Mucosa of descending colon (tissue), 3 donors: ENCODE data around the gene KDM8. TPM values are rescaled to one million over a fixed set of nuclear protein-coding genes. Genes with fewer than 3 reads are reported as not detected.
A peak's percentile ranks its signal among the peaks of the same experiment; 100 is the strongest.

ENCODE experiments used
- ATAC-seq: fragments of 200-7000 bp; cut with Tn5 transposase; one replicate; pipeline ENCODE4 v1.9.1; 2020; ENCODE audit warnings: mild to moderate bottlenecking, moderate library complexity
- DNase-seq, 3 donors: peaks; one replicate each; pipeline ENCODE4 v3.0.0-alpha.2; 2020
- H3K36me3 ChIP-seq: fragments of 200-600 bp; one replicate; pipeline ENCODE4 v1.8.0; 2021; ENCODE audit warnings: low read depth, mild to moderate bottlenecking
- H3K4me1 ChIP-seq: fragments of 200-600 bp; one replicate; pipeline ENCODE4 v1.8.0; 2021; ENCODE audit warnings: low read depth, mild to moderate bottlenecking
- H3K4me3 ChIP-seq: fragments of 200-600 bp; one replicate; pipeline ENCODE4 v1.8.0; 2021; ENCODE audit warnings: mild to moderate bottlenecking
- H3K9me3 ChIP-seq: fragments of 200-600 bp; one replicate; pipeline ENCODE4 v1.8.0; 2021; ENCODE audit warnings: mild to moderate bottlenecking
- CTCF ChIP-seq: fragments of 200-600 bp; IDR thresholded peaks from one replicate; pipeline ENCODE4 v1.8.0; 2022; ENCODE audit warnings: antibody characterized with exemption, mild to moderate bottlenecking
- intact Hi-C, 2 donors: fragments of 100-400 bp; cut with DNase I in 1 of 2; cut with micrococcal nuclease in 1 of 2; formaldehyde crosslinking; loops; one replicate each; pipeline versions ENCODE4 v1.11.0 to v1.11.1; 2022; cut with DNase I, micrococcal nuclease
- total RNA-seq, 3 donors: library from RNA; stranded (reverse); fragmentation: NEBNext Ultra II Directional in 2 of 3; extraction: Animal tissue kit (Norgen Biotek cat#: 25700) in 2 of 3; gene quantifications; one replicate each; pipeline versions ENCODE4 v1.2.1 to v1.2.4, GENCODE V29; 2021 to 2023
- donor health status: DM: no; HTN: no; CAD: no; lungs with moderate emphysema.
- donor health status: DM: no; HTN: no; CAD: no.
- donor health status: DM: no; HTN: yes; CAD: no.

Gene KDM8
- total RNA-seq, 3 donors from 2014 or later: 8.7 to 12.9 (median 8.9) TPM

DNA sequence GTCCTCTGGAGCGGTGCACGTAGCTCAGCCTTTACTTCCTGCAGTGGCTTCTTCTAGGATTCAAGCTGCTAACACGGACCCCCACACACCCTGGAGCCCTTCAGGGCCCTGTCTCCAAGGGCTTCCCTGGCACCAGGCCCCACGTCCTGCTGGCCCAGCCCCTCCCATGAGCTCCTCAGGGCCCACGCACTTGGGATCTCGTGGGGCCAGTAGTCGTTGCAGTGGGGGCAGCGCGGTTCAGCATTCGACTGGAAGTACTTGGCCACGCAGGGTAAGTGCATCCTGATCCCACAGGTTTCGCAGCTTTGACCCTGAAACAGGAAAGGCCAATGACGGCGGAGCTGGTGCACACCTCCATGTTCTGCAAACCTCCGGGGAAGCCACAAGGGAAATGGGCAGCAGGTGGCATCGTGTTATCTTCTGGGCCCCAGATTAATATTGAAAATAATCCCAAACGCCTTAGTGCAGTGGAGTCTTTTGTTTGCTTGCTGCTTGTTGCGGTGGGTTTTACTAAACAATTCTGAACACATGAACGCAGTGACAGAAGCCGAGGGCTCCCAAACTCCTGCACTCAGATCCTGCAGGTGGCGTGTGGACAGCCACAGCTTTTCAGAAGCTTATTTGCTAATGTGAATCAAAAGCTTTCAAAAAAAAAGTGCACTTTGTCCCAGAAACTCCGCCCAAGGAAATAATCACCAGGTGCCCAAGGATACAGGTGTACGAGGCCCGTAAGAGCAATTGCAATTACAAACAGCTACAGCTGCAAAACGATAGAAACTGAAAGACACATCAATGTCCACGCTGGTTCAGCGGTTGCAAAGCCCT is 22.4 kb downstream of the KDM8 start:
- DNase-seq: peak; percentile 53 to 75 (median 64)
- Histone ChIP-seq H3K4me1 (peaks cover 45% of the 10 kb centered on the region), H3K4me3 (no peak overlapping the region), H3K9me3 (no peaks in the 10 kb centered on the region), H3K36me3 (no peaks in the 10 kb centered on the region)
- TF ChIP-seq CTCF: no peak
- intact Hi-C loops: no loop called here
- ATAC-seq: peak; percentile 68

GRCh38 chr16:27226476-27226875 is 23.1 kb downstream of the KDM8 start:
- Histone ChIP-seq H3K4me3 (no peak overlapping the region), H3K36me3 (no peaks in the 10 kb centered on the region), H3K4me1 (peaks cover 50% of the 10 kb centered on the region), H3K9me3 (no peaks in the 10 kb centered on the region)
- peak; percentile 35 for ATAC-seq
- DNase-seq: peak in 2 of 3 donors; percentile 74 to 82
- intact Hi-C loops: no loop called here
- TF ChIP-seq CTCF: no peak

DNA sequence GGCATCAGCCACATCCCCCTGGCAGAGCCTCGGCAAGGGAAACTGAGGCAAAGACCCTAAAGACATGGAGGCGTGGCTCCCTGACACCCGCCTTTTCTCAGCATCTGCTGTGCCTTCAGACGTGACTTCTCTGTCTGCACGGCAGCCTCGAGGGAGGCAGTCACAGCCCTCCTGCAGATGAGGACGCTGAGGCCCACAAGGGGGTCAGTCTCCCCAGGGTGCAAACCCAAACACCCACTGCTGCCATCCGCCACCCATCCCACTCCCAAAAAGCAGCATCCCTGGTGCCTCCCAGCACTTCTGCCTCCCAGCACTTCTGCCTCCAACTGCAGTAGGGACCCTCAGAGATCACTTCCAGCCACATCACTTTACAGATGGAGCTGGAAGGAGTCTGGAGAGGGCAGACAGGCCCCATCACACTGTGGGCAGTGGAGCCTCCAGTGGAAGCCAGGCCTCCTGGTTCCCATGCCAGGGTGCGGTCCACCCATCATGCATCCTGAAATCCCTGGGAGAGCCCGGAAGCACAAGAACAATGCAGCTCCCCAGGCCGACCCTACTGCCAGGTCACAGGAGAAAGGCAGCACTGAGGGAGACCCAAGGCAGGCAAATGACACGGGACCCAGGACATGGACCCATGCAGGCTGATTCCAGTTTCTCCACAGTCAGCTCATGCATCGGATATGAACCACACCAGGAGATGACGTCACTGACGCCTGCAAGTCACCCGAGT is 23.8 kb downstream of the KDM8 start:
- no peak for TF ChIP-seq CTCF
- no peak overlapping the region for H3K4me3 ChIP-seq
- no peaks in the 10 kb centered on the region for H3K36me3 ChIP-seq
- H3K4me1 ChIP-seq: peaks cover 57% of the 10 kb centered on the region
- ATAC-seq (no peak), DNase-seq (peak in 2 of 3 donors; percentile 38 to 46)
- no peaks in the 10 kb centered on the region for H3K9me3 ChIP-seq
- intact Hi-C loops: no loop called here

GRCh38 chr16:27228045-27228444 is 24.7 kb downstream of the KDM8 start:
- peaks cover 63% of the 10 kb centered on the region for H3K4me1 ChIP-seq
- no peak overlapping the region for H3K4me3 ChIP-seq
- no peaks in the 10 kb centered on the region for H3K9me3 ChIP-seq
- TF ChIP-seq CTCF: no peak
- ATAC-seq (no peak), DNase-seq (peak in 2 of 3 donors; percentile 26 to 49)
- intact Hi-C loops: no loop called here
- no peaks in the 10 kb centered on the region for H3K36me3 ChIP-seq

DNA sequence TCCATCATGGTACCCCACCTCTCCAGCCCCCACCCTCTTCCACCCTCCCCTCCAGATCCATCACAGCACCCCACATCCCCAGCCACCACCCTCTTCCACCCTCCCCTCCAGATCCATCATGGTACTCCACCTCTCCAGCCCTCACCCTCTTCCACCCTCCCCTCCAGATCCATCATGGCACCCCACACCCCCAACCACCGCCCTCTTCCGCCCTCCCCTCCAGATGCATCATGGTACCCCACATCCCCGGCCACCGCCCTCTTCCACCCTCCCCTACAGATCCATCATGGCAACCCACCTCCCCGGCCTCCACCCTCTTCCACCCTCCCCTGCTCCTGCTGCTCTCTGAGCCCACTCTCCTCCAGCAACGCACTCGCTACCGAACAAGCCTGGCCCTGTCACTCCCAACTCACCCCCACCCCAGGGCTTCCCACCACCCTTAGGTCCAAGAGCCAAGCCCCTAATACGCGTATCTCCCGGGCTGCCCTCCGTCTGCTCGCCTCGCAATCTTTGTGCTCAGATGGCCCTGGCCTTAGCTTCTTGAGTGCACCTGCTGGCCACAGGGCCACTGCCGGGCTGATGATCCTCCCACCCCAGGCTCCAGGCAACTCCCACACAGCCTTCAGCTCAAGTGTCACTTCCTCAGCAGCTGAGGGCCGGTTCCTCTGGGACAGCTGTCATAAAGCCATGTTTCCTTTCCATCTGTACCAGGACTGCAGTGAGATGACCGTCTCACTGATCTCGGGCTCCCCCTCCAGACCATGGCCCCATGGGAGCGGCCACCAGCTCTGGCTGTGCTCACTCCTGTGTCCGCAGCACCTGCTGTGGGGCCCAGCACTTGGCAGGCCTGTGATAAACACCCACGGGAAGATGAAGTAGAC is 25.5 kb downstream of the KDM8 start:
- Histone ChIP-seq H3K4me1 (peaks cover 65% of the 10 kb centered on the region), H3K9me3 (no peaks in the 10 kb centered on the region), H3K4me3 (no peak overlapping the region), H3K36me3 (no peaks in the 10 kb centered on the region)
- ATAC-seq: peak; percentile 16
- peak in 2 of 3 donors; percentile 58 to 68 for DNase-seq
- TF ChIP-seq CTCF: no peak
- intact Hi-C loops: no loop called here
